COR-L47 (cell line): ENCODE results near the gene GALNT7.
"Not testable (repeated sequence)": the region's sequence is repeated elsewhere in the genome, so short reads cannot be mapped to it uniquely, and the experiment has no call there.

Experiments
- DNase-seq: peaks from one replicate; lab custom pipeline; 2025; lab: John Stamatoyannopoulos, UW

Gene GALNT7

DNA sequence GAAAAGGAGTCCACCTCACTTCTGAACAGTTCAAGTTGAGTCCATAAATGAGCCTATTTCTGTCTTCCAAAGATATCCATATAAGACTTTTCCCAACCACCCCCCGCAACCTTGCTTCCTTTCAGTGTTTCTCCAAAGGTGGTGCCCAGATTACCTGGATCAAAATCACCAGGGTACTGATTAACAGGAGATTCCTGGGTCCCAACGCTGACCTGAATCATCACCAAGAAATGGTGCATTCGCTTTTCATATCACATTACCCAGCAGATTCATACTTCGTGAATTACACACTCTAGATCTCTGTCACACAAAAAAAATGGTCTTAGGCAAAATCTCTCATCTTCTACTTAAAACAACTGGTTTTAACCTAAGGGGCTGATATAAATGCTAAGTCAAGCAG, 2.1 kb upstream of the GALNT7 start:
- DNase-seq = no peak

DNA sequence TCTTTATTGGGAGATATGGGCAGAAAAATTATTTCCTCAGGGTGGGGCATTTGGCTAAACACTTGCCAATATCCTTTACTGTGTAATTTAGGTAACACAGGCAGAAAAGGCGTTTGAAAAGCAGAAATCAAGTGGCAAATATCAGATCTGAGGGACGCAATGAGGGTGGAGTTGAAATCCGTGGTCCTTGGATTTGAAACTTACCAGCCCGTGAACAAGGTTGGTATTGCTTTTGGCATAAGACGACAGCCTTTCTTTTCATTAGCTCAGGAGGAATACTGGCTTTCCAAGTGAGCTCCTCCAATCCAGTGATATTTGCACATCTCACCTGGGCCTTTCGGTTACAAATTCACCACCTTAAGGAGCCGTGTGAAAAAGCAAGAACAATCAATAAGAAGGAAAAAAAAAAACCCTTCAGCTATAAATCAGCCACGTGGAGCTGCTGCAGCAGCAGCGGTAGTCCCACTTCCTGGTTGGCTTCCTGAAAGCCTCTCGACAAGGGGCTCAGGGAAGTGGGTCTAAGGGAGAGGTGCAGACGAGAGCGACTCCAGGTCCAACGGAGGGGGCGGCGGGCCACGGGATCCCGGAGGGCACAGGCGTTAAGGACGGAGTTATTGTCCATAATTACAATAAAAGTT, 734 bp upstream of the GALNT7 start:
- DNase-seq = peak; percentile 43

DNA sequence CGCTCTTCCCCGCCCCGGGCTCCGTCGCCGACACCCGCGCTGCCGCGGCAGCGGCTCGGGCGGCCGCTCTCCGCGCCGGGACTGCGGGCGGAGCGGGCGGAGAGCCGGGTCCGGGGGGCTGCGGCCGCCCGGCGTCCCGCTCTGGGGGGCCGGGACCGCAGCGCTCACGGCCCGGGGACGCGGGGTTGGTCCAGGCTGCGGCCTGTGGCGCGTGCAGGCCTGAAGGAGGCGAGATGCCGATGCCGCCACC, 492 bp downstream of the GALNT7 start:
- no peak for DNase-seq

DNA sequence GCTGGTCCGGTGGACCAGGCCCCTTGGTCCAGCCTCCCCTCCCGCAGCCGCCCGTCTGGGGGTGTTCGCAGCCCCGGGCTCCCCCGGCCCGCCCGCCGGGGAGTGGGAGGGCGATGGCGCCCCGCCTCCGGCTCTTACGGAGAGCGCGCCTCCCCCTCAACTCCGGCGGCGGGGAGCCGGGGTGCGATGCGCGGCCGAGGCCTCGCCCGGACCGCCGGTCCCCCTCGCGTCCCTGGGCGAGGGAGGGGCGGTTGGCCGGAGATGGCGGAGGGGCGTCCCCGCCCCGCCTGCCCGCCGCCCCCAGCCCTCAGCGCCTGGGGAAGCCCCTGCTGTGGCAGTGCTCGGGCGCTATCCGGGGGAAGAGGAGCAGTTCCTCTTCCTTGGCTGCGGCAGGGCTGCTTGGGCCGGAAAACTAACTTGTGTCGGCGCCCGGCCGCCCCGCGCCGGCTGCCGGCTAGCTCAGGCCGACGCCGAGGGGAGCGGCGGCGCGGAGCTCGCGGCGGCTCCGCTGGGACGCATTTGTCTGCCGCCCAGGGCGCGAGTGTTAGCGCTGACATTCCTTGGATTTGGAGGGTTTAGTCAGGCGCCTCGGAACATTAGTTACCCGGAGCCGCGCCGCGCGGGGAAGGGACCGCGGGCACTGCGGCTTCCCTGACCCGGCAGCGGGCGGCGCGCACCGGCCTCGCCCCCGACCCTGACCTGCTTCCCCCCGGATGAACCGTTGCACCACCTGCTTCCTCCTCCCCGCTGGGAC, 994 bp downstream of the GALNT7 start:
- peak; percentile 57 for DNase-seq

DNA sequence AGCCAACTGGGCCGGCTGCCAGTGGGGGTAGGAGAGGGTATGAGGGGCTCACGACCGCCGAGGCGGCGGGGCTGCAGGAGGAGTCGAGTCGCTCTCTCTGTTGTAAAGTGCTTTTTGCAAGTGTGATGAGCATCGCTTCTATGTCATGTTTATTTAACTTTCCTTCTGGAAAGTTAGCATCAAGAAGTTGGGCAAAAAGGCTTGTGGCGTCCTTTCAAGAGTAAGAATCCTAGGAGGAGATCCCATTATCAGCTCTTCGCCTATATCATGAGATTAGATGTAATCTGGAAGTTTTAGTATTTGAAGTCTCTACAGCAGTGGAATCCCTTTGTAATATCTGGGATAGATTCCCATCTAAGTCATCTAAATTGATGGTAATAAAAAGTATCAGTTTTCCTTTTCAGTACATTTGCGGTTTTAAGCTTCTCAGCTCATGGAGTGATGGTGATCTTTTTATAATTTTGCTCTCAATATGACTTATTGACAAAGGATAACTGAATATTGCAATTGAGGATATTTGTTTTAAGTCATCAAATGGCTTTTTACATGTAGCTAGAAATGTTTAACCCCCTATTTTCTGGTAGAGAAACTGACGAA, 1.7 kb downstream of the GALNT7 start:
- DNase-seq = no peak

DNA sequence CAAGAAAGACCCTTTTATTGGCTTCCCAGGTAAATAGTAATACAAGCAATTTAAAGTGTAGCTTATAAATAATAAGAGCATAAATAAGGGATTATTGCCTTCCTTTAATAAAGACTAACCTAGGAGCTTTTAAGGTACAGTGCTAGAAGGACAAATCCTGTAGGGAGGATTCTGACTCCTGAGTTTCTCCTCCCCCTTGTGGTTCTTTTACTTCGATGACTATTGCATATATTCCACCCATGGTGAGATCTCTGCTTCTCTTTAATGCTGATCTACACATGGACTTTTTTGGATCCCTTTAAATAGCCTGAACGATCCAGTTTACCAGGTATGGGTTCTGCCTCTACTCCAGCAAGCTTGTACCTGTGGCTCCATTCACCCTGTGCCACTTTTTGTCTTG, 2.5 kb downstream of the GALNT7 start:
- peak; percentile 59 for DNase-seq

DNA sequence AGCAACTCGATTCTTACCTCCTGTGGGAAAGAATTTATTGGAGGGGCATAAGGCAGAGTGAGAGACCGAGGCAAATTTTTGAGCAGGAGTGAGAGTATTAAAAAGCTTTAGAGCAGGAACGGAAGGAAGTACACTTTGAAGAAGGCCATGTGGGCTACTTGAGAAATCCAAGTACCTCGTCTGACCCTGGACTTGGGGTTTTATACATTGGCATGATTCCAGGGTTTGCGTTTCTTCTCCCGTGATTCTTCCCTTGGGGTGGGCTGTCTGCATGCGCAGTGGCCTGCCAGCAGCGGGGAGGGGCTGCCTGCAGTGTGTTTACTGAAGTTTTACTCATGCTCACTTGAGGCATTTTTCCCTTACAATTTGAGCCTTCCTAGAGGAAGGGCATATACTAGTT, 3.4 kb downstream of the GALNT7 start:
- DNase-seq = no peak

DNA sequence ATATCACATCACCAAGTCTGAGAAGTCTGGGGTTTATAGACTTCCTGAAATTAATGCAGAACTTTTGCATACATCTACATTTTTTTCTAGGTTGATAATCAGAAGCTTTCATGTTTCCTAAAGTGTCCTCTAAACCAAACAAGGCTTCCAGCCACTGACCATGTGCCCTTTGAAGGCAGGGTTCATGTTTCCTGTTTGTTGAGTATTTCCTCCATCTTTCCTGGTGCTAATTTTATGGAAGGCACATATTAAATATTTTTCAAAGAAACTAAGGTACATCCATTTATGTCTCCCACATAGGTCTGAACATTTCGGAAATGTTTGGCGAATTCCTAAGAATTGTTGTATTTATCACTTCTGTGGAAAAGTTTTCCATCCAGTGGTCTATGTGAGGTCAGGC, 5.6 kb downstream of the GALNT7 start:
- DNase-seq = no peak

DNA sequence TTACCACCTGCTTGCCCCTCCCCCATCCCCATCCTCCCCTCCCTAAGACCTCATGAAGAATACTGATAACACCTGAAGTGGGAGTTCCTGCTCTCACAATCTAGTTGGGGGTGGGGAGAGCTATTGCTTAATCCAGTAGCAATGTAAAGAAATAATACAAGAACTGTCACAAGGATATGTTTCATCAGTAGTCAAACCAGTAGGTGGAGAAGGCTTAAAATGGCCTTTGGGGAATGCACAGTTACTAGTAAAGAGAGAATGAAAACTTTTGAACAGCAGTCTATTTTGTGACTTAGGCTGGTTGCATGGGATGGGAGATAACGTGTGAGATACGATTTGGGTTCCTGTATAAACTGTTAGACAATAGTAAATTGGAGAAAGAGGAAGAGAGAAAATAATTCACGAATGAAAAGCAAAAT, 6.0 kb downstream of the GALNT7 start:
- no peak for DNase-seq

DNA sequence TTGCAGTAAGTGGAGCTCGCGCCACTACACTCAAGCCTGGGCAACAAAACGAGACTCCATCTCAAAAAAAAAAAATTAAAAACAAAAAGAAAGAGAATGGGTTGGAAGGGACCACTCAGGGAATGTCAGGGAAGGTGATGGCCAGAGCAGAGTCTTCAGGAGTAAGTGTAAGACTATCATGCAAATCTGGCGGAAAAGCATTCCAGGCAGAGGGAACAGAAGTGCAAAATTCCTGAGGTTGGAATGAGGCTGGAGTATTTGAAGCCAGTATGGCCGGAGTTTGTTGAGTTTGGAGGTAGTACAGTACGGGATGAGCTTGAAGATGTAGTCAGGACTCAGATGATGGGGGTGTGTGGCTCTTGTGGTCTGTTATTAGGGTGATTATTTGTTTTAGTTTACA, 7.4 kb downstream of the GALNT7 start:
- DNase-seq = no peak

DNA sequence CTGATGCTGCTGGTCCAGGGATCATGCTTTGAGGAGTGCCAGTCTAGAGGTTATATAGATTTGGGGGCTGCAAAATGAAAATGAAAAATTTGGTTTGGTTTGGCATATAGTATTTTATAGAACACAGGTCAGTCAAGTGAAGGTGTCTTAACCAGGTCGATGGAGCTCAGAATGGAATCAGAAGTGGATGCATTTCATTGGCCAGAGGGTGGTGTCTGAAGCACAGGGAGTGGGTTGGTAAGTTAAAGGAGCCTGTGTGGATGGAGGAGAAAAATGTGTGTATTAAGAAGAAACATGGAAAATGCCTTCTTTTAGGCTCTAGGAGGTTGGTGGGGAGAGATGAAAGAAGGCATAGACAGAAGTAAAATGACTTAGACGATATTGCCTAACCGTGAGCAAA, 8.6 kb downstream of the GALNT7 start:
- DNase-seq = no peak

DNA sequence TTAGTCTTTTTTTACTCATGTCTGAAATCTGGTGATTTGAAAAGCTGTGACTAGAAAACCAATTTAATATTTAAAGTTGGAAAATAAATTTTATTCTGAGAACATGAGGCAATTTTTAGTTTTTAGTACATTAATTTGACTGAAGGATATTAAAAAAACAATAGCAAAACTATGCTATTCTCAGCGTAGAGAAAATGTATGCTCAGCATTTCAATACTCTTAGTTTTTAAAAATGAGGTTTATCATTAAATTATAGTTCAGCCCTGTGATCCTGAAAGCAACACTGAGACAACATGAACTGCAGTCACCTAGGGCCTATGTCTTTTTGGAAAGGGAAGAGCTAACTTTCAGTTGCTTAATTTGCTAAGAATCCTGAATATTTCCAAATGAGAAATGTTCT, 9.5 kb downstream of the GALNT7 start:
- DNase-seq = no peak

DNA sequence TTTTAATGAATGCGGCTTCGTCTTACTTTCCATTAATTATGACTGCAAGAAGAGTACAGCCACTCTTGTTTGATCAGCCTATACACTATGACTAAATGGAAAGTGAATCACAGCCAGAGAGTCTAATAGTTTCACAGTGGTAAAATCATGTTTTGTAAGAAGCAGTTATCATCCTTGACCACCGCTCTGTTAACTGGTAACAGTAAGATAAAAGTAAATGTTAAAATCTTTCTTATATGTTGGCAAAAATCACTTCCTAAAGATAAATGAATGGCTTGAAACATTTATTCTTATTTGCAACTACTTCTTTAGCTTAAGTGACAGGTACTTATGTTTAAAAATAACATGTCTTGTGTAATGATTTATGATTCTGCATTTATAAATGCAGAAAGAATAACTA, 13.2 kb downstream of the GALNT7 start:
- DNase-seq = no peak

DNA sequence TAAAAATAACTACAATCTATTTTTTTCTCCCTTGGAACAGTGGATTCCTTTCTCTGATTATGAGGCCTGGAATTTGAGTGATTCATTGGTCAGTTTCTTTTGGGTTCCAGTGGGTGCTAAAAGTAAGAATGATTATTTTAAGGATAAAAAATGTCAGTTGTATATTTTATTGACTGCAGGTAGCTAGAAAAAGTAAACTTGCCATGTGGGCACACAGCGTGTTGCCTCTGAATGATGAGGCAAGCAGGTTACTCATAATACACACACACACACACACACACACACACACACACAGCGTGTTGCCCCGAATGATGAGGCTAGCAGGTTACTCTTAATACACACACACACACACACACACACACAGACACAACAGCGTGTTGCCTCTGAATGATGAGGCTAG, 13.8 kb downstream of the GALNT7 start:
- no peak for DNase-seq

DNA sequence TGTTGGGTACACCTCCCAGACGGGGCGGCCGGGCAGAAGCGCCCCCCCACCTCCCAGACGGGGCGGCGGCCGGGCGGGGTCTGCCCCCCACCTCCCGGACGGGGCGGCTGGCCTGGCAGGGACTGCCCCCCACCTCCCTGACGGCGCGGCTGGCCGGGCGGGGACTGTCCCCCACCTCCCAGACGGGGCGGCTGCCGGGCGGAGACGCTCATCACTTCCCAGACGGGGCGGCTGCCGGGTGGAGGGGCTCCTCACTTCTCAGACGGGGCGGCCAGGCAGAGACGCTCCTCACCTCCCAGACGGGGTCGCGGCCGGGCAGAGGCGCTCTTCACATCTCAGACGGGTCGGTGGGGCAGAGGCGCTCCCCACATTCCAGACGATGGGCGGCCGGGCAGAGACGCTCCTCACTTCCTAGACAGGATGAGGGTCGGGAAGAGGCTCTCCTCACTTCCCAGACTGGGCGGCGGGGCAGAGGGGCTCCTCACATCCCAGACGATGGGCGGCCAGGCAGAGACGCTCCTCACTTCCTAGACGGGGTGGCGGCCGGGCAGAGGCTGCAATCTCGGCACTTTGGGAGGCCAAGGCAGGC, 15.1 kb downstream of the GALNT7 start:
- DNase-seq = not testable (repeated sequence)

DNA sequence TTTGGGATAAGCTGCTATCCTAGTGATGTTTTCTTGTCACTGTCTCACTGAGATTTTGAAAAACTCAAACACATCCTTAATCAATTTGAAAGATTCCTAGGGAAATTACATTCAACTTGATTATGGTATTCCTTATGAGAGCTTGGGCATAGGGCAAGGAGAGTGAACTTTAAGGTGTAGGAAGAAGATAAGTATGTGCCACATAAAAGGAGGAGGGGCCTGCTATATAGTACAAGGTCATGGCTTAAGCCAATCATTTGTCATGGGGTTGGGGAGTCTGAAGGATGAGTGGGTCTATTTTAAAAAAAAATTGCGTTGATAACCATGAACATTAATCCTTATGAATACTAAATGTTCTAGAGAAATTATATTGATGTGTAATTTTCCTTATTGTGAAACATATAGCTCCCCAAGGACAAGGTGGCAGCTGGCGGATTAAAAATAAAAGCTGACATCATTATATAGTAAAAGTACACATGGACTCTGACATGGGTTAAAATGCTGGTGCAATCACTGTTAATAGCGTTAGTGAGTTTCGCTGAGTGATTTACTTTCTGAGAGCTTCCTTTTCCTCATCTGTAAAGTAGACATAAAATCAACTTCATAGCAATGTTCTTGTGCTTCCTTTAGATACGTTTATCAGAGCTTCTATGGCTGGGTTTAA, 17.4 kb downstream of the GALNT7 start:
- no peak for DNase-seq

DNA sequence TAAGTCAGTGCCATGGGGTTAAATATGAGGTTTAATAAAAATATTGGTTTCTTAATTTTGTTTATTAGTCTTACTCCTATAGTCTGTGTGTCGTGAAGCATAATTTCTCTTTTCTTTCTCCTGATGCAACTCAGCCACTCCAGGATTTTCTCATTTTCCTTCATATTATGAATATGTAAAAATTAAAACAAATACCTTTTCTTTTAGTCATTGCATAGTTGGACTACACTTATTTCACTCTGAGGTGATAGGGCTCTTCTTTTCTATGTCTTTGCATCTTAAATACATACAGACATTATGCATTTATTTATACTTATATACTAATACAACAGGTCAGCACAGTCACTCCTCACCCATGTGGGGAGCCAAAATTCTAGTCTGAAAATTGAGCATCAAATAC, 19.1 kb downstream of the GALNT7 start:
- no peak for DNase-seq

DNA sequence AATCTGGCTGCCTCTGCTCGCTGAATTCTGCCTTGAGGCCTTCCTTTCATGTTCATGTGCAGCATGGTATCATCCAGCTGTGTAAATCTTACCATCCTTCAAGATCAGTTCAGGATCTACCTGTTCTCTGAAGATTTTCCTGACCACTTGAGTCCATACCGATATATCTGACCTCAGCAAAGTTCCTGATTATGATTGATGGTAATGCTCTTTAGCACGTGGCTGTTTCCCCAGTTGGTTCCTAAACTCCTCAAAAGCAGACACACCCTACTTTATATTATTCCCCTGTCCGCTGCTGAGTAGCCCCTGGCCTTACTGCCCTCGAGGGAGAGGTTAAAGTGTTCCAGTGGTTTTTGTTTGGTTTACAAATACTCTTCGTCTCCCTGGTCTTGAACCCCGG, 20.0 kb downstream of the GALNT7 start:
- DNase-seq = no peak

DNA sequence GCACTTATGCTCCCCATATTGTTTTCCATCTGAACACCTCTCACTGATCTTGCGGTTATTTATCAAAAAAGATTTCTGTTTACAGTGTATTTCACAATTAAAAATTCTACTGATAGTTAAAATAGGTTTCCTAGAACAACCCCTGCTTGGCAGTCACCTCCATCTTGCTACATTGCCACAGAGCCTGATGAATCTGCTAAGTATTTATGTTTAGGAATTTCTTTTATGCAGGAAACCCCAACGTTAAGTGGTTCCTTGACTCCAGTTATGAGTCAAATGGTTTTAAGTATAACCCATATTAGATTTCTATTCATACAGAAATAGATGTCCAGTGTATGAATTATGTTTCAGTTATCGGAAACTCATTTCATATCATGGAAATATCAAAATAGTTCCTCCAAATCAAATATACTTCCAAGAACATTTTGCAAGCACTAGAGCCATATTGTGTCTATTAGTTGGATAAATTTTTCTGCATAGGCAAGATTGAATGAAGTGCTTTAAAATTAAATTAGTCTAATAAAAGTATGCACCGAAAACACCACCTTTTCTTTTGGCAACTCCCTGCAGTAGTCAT, 20.6 kb downstream of the GALNT7 start:
- no peak for DNase-seq

DNA sequence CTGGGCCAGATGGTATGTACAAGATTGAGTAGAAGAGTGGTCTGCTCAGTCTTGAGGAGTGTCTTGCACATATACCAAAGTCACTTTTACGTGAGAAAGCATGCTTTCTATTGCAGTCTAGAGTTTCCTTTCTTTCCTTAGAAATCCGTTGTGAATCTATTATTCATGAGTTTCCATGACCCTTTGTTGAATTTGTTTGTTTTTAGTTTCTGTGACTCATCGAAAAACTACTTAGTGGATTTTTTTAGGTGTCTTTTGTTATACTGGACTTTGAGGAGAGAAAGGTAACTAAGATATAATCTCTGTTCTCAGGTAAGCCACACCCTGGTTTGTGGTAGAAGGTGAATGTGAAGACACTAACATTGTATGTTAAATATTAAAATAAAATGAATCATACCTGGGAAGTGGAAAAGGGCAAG, 23.0 kb downstream of the GALNT7 start:
- DNase-seq = peak; percentile 51

DNA sequence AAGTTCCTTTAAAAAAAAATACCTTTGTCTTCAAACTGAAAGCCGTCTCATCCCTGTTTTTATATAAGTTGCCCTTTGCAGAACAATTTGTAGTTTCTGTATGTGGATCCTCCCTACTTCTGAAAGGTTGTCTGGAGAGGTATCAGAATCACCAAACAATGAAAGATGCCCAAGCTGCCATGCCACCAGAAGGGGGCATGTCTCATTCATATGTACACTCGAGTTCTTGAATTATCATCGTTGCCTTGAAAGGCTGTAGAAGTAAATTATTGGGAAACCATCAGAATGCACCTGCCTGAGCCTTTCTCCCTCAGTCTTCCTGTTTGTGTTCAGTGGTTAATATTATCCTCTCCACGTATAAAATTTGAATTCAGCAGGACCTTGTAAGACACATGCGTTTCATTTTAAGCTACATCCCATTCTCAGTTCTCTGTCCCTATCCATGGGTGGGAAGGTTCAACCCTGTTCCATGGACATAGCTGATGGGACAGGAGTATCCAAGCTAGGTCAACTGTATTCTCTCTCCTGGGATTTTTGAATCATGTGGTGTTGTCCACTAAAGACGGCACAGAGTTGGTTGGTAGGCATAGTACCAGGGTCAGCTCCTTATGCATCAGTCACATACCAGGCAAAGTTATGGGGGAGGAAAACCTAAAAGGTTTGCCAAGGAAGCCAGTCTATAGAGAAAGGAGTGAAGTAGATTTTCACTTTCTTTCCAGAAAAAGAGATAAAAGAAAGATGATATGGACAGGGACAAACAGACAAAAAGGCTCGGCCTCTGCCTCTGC, 24.0 kb downstream of the GALNT7 start:
- no peak for DNase-seq

DNA sequence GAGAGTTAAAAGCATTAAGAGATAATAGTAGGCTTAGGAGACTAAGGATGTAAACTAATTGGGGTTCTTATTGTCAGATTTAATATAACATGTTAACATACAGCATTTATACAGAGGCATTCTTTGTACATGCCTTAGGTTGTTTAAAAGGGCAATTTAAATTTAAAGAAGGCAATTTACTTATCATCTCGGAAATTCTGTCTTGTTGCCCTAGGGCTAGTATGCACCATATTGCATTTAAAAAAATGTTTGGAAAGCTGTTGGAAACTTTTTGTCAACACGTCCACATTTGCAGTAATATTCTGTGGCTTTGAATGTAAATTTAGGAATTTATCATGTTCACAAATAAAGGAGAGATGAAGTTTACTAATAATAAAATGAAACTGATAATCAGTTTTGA, 25.5 kb downstream of the GALNT7 start:
- no peak for DNase-seq
